Peyer's patch (tissue), 4 donors: ENCODE results near the gene SCN1A.

ENCODE experiments used
- CTCF ChIP-seq, 6 experiments: fragments of 450-650 bp in 4 of 6; fragments of 200-600 bp in 2 of 6; sonication (generic) in 1 of 6; IDR thresholded peaks; one replicate each; pipeline ENCODE4 v1.5.1; 2017 to 2019; ENCODE audit warnings: antibody characterized with exemption in 6 of 6, mild to moderate bottlenecking in 3 of 6, moderate library complexity in 1 of 6
- POLR2A ChIP-seq, 2 donors: fragments of 450-650 bp; IDR thresholded peaks; one replicate each; pipeline ENCODE4 v1.5.1; 2017; ENCODE audit warnings: antibody characterized with exemption in 2 of 2, mild to moderate bottlenecking in 2 of 2, moderate library complexity in 2 of 2

- TF ChIP-seq CTCF (IDR thresholded peaks at IDR 0.05), result no peak
- no peak for TF ChIP-seq POLR2A (IDR thresholded peaks at IDR 0.05)
These were observed 27.8 kb upstream of the SCN1A start for GRCh38 chr2:166155589-166155988.
